Breast epithelium (tissue), 3 donors: ENCODE results near the gene IGF1.

Source experiments
- POLR2A ChIP-seq: fragments of 450-650 bp; IDR thresholded peaks from one replicate; pipeline ENCODE4 v1.6.1; 2016; ENCODE audit warnings: antibody characterized with exemption, mild to moderate bottlenecking, moderate library complexity
- POLR2AphosphoS5 ChIP-seq, 3 donors: sonication (generic); formaldehyde crosslinking; IDR thresholded peaks; one replicate each; pipeline ENCODE4 v1.6.1; 2017; ENCODE audit warnings: antibody characterized with exemption in 3 of 3
- TF ChIP-seq, protein P1 (sequence below), 3 donors: fragments of 450-650 bp; IDR thresholded peaks; one replicate each; pipeline ENCODE4 v1.5.1; 2016 to 2017; ENCODE audit warnings: antibody characterized with exemption in 3 of 3, mild to moderate bottlenecking in 3 of 3, moderate library complexity in 3 of 3

- TF ChIP-seq POLR2AphosphoS5 (IDR thresholded peaks at IDR 0.05) (no peak), POLR2A (no peak)
- TF ChIP-seq, protein P1, sequence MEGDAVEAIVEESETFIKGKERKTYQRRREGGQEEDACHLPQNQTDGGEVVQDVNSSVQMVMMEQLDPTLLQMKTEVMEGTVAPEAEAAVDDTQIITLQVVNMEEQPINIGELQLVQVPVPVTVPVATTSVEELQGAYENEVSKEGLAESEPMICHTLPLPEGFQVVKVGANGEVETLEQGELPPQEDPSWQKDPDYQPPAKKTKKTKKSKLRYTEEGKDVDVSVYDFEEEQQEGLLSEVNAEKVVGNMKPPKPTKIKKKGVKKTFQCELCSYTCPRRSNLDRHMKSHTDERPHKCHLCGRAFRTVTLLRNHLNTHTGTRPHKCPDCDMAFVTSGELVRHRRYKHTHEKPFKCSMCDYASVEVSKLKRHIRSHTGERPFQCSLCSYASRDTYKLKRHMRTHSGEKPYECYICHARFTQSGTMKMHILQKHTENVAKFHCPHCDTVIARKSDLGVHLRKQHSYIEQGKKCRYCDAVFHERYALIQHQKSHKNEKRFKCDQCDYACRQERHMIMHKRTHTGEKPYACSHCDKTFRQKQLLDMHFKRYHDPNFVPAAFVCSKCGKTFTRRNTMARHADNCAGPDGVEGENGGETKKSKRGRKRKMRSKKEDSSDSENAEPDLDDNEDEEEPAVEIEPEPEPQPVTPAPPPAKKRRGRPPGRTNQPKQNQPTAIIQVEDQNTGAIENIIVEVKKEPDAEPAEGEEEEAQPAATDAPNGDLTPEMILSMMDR (IDR thresholded peaks at IDR 0.05): no peak
Measured at GRCh38 chr12:102508052-102508451, 27.7 kb upstream of the IGF1 start.
